GM12873 (cell line): Measurements from ENCODE around the gene FBXL17.
A peak's percentile ranks its signal among the peaks of the same experiment; 100 is the strongest.

Experiments used
- TF ChIP-seq, protein P1 (sequence below): IDR thresholded peaks from 2 replicates; pipeline ENCODE4 v1.5.1; 2012; ENCODE audit warnings: low read depth, mild to moderate bottlenecking, moderate library complexity, low read length, control low read depth; ENCODE audit not compliant: insufficient read depth; ENCODE audit errors: missing control alignments

Gene FBXL17

DNA sequence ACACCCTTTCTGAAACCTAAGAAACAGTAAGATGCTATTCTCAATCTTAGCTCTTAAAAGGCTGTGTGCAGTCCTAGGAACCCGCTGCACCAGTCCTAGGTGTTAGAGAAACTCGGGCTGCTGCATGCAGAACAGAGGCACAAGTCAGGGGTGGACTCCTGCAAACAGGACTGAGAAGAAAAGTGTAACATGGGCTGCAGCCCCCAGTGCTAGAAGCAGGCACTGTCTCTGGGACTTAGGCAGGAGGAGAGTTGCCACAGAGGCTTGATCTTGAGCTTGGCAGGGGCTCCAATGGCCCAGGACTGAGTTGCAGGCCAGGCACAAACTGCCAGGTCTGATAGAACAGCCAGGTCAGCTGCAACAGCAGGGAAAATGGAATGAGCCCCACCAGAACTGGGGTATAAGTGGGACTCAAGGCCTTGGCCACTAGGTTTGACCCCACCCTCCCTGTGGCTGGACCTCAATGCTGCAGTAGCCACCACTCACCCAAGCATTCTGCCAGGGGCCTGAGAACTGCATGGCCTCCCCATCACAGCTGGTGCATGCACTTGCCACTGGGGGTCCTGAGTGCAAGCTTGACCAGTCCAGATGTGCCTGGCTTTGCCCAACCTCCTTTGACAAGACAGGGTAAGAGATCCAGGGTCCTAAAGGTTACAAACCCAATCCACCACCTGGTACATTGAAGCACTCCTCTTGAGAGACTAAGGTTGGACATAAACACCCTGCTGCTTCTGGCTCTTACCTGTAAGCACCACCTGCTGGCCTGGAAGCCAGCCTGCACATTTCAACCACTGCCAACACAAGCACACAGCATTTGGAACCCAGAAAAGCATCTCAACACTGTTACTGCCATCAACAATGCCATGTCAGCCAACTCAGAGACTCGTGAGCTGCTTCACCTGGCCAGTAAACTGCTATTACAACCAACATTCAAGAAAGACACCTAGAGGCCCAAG lies 103.3 kb downstream of the FBXL17 start:
- TF ChIP-seq, protein P1, sequence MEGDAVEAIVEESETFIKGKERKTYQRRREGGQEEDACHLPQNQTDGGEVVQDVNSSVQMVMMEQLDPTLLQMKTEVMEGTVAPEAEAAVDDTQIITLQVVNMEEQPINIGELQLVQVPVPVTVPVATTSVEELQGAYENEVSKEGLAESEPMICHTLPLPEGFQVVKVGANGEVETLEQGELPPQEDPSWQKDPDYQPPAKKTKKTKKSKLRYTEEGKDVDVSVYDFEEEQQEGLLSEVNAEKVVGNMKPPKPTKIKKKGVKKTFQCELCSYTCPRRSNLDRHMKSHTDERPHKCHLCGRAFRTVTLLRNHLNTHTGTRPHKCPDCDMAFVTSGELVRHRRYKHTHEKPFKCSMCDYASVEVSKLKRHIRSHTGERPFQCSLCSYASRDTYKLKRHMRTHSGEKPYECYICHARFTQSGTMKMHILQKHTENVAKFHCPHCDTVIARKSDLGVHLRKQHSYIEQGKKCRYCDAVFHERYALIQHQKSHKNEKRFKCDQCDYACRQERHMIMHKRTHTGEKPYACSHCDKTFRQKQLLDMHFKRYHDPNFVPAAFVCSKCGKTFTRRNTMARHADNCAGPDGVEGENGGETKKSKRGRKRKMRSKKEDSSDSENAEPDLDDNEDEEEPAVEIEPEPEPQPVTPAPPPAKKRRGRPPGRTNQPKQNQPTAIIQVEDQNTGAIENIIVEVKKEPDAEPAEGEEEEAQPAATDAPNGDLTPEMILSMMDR: peak; percentile 22

DNA sequence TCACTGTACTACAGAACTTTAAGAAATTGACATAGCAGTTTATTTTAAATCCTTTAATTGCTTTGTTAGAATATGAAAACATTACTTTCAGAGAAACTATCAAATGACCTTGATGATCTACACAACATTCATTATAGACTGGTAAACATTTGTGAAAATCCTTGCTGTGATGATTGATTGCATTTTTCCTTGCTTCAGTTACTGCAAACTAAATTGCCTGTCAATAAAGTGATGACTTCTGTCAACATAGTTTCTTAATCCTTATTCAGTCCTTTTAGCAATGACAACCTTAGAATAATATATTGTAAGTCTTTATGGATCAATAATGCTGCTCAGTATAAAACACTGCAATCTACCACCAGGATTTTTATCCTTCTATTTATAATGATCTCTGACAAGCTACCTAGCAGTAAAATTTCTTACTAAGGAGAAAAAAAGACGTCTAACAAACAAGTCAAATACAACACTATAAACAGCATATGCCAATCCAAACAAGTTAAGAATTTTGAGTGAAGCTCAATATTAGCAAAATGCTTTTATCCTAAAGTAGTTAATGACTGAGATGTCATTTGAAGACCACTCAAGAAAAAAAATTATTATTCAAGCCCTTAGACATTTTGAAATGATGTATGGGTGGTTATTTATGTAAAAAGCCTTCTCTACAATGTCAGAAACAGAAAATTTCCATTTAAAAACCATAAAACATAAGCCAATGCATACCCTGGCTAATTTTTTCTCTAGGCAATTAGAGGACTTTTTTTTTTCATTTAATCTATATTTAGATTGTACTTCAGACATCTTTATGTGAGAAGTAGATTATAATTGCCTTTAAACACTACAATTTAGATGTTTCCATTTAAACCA lies 105.5 kb downstream of the FBXL17 start:
- TF ChIP-seq, protein P1: no peak

DNA sequence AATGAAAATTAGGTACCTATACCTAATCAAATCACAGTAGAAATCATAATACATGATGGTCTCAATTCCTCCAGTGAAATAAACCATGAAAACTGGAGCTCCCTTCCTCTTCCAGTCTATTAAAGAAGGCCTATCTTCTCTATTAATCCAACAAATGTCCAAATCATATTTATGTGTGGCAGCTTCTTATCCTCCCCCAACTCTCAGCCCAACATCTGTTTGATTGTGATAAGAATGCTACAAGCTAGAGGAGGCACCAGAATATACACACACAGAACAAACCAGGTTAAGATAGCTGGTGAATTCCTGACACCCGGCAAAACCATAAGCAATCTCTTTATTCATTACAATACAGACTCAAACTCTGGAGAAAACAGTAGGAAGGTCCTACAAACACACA lies 110.8 kb downstream of the FBXL17 start:
- TF ChIP-seq, protein P1: no peak

- TF ChIP-seq, protein P1: no peak
These were observed 115.7 kb downstream of the FBXL17 start for GRCh38 chr5:108266242-108266641.

- TF ChIP-seq, protein P1: no peak
These were observed 117.4 kb downstream of the FBXL17 start for GRCh38 chr5:108264533-108264932.

- TF ChIP-seq, protein P1: no peak
These were observed 118.6 kb downstream of the FBXL17 start for GRCh38 chr5:108263338-108263737.

DNA sequence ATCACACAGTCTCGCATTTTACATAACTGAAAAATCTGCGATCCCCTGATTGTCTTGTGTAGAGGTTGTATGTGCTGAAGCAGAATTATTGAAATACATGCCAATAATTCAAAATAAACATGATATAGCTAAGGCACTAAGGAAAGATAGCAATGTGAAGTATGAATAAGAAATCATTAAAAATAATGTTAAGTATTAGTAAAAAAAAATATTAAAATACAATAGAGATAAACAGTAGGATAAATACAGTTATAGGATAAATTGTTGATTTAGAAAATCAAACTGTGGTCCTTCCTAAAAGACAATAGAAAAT lies 121.1 kb downstream of the FBXL17 start:
- TF ChIP-seq, protein P1: no peak
